Measurements from ENCODE around the gene MEAK7.

DNA sequence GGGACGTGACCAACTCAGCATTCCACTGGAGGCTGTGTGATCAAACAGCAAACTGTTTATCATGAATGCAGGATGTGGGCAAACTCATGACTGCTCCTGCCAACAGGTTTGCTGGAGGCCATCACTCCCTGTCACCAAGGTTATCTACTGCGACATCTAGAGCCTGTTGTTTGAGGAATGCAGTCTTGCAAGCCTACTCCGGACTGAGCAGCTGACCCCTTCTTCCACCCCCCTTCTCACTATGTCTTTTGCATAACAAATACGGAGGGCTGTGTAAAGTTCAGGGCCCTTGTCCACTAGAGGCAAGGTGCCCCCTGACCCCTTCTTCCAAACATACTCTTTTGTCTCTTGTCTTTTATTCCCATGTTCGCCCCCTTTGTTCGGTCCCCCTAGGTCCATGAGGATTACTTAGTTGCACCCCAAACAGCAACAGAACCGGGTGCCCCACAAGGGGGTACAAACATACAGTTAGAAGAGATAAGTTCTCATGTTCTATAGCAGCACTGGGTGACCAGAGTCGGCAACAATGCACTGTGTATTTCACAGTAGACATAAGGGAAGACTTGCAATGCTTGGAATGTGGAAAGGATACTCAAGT lies 28.7 kb downstream of the MEAK7 start:
- TF ChIP-seq, protein P1, sequence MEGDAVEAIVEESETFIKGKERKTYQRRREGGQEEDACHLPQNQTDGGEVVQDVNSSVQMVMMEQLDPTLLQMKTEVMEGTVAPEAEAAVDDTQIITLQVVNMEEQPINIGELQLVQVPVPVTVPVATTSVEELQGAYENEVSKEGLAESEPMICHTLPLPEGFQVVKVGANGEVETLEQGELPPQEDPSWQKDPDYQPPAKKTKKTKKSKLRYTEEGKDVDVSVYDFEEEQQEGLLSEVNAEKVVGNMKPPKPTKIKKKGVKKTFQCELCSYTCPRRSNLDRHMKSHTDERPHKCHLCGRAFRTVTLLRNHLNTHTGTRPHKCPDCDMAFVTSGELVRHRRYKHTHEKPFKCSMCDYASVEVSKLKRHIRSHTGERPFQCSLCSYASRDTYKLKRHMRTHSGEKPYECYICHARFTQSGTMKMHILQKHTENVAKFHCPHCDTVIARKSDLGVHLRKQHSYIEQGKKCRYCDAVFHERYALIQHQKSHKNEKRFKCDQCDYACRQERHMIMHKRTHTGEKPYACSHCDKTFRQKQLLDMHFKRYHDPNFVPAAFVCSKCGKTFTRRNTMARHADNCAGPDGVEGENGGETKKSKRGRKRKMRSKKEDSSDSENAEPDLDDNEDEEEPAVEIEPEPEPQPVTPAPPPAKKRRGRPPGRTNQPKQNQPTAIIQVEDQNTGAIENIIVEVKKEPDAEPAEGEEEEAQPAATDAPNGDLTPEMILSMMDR (IDR thresholded peaks at IDR 0.05): no peak
- TF ChIP-seq EZH2phosphoT487 (IDR thresholded peaks at IDR 0.05) (no peak), EZH2 (IDR thresholded peaks at IDR 0.05) (no peak)

All from neural progenitor cell (in vitro differentiated cells).